Measurements from ENCODE around the gene WDR55. TPM values are rescaled to one million over a fixed set of nuclear protein-coding genes. Genes with fewer than 3 reads are reported as not detected.
A peak's percentile ranks its signal among the peaks of the same experiment; 100 is the strongest.

Gene WDR55
- total and polyA plus RNA-seq, 10 of the 15 experiments (the other 5 are each of a cell fraction or from before 2014, with no cell fraction given), result 3.4 to 27.8 (median 20.3) TPM

DNA sequence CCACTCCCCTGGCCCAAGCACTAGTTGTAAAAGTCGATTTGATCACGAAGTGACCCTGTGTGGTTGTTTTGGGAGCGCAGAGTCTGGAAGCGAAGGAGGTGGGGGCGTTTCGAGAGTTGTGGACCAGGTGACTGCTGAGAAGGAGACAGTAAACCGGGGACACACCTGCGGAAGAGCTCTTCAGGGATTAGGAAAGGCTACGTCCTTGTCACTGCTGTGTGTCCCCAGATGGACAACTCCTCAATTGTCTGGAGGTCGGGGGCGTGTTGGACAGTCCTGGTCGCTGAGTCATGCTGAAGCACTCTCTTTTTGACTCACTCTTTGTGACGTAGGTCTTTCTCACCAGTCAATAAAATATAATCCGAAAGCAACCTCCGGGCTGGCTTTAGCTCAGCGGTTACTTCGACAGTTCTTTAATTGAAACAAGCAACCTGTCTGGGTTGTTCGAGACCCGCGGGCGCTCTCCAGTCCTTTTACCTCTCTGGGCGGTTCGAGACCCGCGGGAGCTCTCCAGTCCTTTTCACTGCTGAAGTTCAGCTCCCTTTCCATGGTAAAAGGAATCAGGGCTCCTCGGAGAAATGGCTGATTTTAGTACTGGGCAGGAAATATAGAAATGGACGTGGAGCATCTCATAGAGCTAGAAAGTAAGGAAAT, 46.3 kb downstream of the WDR55 start (continued):
- peak; percentile 95; the same call in 1 of the 2 replicates for TF ChIP-seq ASH2L (IDR thresholded peaks at IDR 0.05; ENCODE audit: borderline replicate concordance, low read depth)
- TF ChIP-seq CREB1 (IDR thresholded peaks at IDR 0.05; ENCODE audit: low read depth), result peak; percentile 97
- peak; percentile 54; the same call in 1 of the 2 replicates for TF ChIP-seq ZBED1 (IDR thresholded peaks at IDR 0.05; ENCODE audit: borderline replicate concordance)
- TF ChIP-seq PML (IDR thresholded peaks at IDR 0.05; ENCODE audit: low read length), result peak; percentile 88
- TF ChIP-seq NR2C1 (IDR thresholded peaks at IDR 0.05), result no peak
- TF ChIP-seq MTA2 (IDR thresholded peaks at IDR 0.05; ENCODE audit: low read depth), result peak; percentile 75
- peak; percentile 99 for TF ChIP-seq CREM (IDR thresholded peaks at IDR 0.05; ENCODE audit: low read depth)
- TF ChIP-seq ATF7 (IDR thresholded peaks at IDR 0.05; ENCODE audit: low read depth), result peak; percentile 98
- TF ChIP-seq EP300 (IDR thresholded peaks at IDR 0.05; ENCODE audit: borderline replicate concordance in 1 of 2, control insufficient read depth in 1 of 2, low read depth in 2 of 2, low read length in 2 of 2), result peak; percentile 78 to 85; a peak in 3 of 4 replicates
- TF ChIP-seq, protein P1, sequence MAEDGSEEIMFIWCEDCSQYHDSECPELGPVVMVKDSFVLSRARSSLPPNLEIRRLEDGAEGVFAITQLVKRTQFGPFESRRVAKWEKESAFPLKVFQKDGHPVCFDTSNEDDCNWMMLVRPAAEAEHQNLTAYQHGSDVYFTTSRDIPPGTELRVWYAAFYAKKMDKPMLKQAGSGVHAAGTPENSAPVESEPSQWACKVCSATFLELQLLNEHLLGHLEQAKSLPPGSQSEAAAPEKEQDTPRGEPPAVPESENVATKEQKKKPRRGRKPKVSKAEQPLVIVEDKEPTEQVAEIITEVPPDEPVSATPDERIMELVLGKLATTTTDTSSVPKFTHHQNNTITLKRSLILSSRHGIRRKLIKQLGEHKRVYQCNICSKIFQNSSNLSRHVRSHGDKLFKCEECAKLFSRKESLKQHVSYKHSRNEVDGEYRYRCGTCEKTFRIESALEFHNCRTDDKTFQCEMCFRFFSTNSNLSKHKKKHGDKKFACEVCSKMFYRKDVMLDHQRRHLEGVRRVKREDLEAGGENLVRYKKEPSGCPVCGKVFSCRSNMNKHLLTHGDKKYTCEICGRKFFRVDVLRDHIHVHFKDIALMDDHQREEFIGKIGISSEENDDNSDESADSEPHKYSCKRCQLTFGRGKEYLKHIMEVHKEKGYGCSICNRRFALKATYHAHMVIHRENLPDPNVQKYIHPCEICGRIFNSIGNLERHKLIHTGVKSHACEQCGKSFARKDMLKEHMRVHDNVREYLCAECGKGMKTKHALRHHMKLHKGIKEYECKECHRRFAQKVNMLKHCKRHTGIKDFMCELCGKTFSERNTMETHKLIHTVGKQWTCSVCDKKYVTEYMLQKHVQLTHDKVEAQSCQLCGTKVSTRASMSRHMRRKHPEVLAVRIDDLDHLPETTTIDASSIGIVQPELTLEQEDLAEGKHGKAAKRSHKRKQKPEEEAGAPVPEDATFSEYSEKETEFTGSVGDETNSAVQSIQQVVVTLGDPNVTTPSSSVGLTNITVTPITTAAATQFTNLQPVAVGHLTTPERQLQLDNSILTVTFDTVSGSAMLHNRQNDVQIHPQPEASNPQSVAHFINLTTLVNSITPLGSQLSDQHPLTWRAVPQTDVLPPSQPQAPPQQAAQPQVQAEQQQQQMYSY (CRISPR knock-in tag; IDR thresholded peaks at IDR 0.05), result no peak
- TF ChIP-seq FOXK2 (IDR thresholded peaks at IDR 0.05), result peak; percentile 49; the same call in 1 of the 2 replicates
- TF ChIP-seq SMARCA5 (IDR thresholded peaks at IDR 0.05), result peak; percentile 87; the same call in 1 of the 2 replicates
- TF ChIP-seq, protein P2, sequence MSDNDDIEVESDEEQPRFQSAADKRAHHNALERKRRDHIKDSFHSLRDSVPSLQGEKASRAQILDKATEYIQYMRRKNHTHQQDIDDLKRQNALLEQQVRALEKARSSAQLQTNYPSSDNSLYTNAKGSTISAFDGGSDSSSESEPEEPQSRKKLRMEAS (IDR thresholded peaks at IDR 0.05; ENCODE audit: low read depth, low read length), result peak; percentile 24; the same call in 1 of the 2 replicates
- TF ChIP-seq, protein P3, sequence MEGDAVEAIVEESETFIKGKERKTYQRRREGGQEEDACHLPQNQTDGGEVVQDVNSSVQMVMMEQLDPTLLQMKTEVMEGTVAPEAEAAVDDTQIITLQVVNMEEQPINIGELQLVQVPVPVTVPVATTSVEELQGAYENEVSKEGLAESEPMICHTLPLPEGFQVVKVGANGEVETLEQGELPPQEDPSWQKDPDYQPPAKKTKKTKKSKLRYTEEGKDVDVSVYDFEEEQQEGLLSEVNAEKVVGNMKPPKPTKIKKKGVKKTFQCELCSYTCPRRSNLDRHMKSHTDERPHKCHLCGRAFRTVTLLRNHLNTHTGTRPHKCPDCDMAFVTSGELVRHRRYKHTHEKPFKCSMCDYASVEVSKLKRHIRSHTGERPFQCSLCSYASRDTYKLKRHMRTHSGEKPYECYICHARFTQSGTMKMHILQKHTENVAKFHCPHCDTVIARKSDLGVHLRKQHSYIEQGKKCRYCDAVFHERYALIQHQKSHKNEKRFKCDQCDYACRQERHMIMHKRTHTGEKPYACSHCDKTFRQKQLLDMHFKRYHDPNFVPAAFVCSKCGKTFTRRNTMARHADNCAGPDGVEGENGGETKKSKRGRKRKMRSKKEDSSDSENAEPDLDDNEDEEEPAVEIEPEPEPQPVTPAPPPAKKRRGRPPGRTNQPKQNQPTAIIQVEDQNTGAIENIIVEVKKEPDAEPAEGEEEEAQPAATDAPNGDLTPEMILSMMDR (IDR thresholded peaks at IDR 0.05 in 2 of 3, conservative IDR thresholded peaks at IDR 0.05 in 1 of 3; ENCODE audit: control insufficient read depth in 2 of 3, extremely low read depth in 1 of 3, insufficient read depth in 1 of 3, low read depth in 3 of 3, low read length in 3 of 3), result no peak
- TF ChIP-seq, protein P4, sequence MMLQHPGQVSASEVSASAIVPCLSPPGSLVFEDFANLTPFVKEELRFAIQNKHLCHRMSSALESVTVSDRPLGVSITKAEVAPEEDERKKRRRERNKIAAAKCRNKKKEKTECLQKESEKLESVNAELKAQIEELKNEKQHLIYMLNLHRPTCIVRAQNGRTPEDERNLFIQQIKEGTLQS (IDR thresholded peaks at IDR 0.05; ENCODE audit: borderline replicate concordance, extremely low read depth, low read depth, low read length), result peak; percentile 48; the same call in 1 of the 2 replicates
- TF ChIP-seq, protein P5, sequence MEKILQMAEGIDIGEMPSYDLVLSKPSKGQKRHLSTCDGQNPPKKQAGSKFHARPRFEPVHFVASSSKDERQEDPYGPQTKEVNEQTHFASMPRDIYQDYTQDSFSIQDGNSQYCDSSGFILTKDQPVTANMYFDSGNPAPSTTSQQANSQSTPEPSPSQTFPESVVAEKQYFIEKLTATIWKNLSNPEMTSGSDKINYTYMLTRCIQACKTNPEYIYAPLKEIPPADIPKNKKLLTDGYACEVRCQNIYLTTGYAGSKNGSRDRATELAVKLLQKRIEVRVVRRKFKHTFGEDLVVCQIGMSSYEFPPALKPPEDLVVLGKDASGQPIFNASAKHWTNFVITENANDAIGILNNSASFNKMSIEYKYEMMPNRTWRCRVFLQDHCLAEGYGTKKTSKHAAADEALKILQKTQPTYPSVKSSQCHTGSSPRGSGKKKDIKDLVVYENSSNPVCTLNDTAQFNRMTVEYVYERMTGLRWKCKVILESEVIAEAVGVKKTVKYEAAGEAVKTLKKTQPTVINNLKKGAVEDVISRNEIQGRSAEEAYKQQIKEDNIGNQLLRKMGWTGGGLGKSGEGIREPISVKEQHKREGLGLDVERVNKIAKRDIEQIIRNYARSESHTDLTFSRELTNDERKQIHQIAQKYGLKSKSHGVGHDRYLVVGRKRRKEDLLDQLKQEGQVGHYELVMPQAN (conservative IDR thresholded peaks at IDR 0.05), result peak; percentile 85
- 0 out of 2 replicates have a peak, but pooled peaks have one; percentile 32 for TF ChIP-seq RFX5 (IDR thresholded peaks at IDR 0.05; ENCODE audit: low read depth, low read length)
- TF ChIP-seq EGR1 (IDR thresholded peaks at IDR 0.05; ENCODE audit: borderline replicate concordance in 1 of 2, low read depth in 2 of 2, low read length in 2 of 2), result peak in 1 of 2 experiments; percentile 83; a peak in 2 of 3 replicates
- peak; percentile 71 for TF ChIP-seq BCL11A (IDR thresholded peaks at IDR 0.05; ENCODE audit: low read depth, low read length)
- TF ChIP-seq ESRRA (IDR thresholded peaks at IDR 0.05; ENCODE audit: low read length), result 0 out of 2 replicates have a peak, but pooled peaks have one; percentile 65
- TF ChIP-seq LARP7 (IDR thresholded peaks at IDR 0.05), result peak; percentile 81
- peak; percentile 84 for TF ChIP-seq YY1 (IDR thresholded peaks at IDR 0.05; ENCODE audit: low read depth, low read length)
- peak; percentile 92 for TF ChIP-seq RUNX3 (IDR thresholded peaks at IDR 0.05; ENCODE audit: low read length)

Measured in GM12878 (cell line).